Measurements from ENCODE around the gene TRIM31.

The TRIM31 gene

GRCh38 chr6:30071081-30071818, 41.6 kb downstream of the TRIM31 start:
- no peak overlapping the region for H3K4me3 ChIP-seq (ENCODE audit: low read depth, low read length)
- no peak for TF ChIP-seq CTCF (IDR thresholded peaks at IDR 0.05; ENCODE audit: low read depth, low read length)

GRCh38 chr6:30067460-30068139, 45.3 kb downstream of the TRIM31 start:
- TF ChIP-seq CTCF (IDR thresholded peaks at IDR 0.05; ENCODE audit: low read depth, low read length) = no peak
- peak overlapping the region; percentile 70 for H3K4me3 ChIP-seq (ENCODE audit: low read depth, low read length)

- TF ChIP-seq CTCF (IDR thresholded peaks at IDR 0.05; ENCODE audit: low read depth, low read length) = no peak
- H3K4me3 ChIP-seq (ENCODE audit: low read depth, low read length) = peak within 1 kb of the TSS; percentile 70
Observed at GRCh38 chr6:30066577-30067459, 46.1 kb downstream of the TRIM31 start, which contains the start of gene PPP1R11. TSS of gene PPP1R11 (plus strand) at chr6:30067198. CDS start at chr6:30067411, 213 bp downstream.

- no peak for TF ChIP-seq CTCF (IDR thresholded peaks at IDR 0.05; ENCODE audit: low read depth, low read length)
- peak overlapping the region; percentile 70 for H3K4me3 ChIP-seq (ENCODE audit: low read depth, low read length)
Observed at GRCh38 chr6:30066082-30066481, 46.8 kb downstream of the TRIM31 start.

- no peak for TF ChIP-seq CTCF (IDR thresholded peaks at IDR 0.05; ENCODE audit: low read depth, low read length)
- H3K4me3 ChIP-seq (ENCODE audit: low read depth, low read length) = no peak overlapping the region
Observed at GRCh38 chr6:30063315-30063714, 49.6 kb downstream of the TRIM31 start.

- no peak overlapping the region for H3K4me3 ChIP-seq (ENCODE audit: low read depth, low read length)
- no peak for TF ChIP-seq CTCF (IDR thresholded peaks at IDR 0.05; ENCODE audit: low read depth, low read length)
Observed at GRCh38 chr6:30062471-30063178, 50.3 kb downstream of the TRIM31 start.

Measured in WI38 (cell line).